DMS153 (cell line): Measurements from ENCODE around the gene RAB20.
"Not testable (repeated sequence)": the region's sequence is repeated elsewhere in the genome, so short reads cannot be mapped to it uniquely, and the experiment has no call there.

Experiments
- DNase-seq: peaks from one replicate; lab custom pipeline; 2025; lab: John Stamatoyannopoulos, UW

Gene RAB20

GRCh38 chr13:110575322-110576069 lies 14.0 kb upstream of the RAB20 start:
- peak; percentile 46 for DNase-seq

- DNase-seq: no peak
Measured at GRCh38 chr13:110574161-110574560, 12.6 kb upstream of the RAB20 start.

DNA sequence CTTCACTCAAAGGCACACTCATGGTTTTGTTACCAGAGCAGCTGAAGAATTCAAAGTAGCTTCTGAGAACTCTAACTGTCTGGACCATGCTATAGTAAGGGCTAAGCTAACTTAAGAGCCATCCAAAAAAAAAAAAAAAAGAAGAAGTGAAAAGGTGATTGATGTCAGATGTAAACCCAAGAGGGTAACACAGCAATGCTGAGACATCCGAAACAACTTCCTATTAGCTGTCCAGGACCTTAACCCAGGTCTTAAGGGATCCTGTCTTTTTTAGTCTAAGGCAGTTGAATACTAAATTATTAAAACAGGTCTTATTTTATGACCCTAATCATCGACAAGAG lies 11.2 kb upstream of the RAB20 start:
- DNase-seq: no peak

- no peak for DNase-seq
Measured at GRCh38 chr13:110571896-110572777, 10.6 kb upstream of the RAB20 start.

DNA sequence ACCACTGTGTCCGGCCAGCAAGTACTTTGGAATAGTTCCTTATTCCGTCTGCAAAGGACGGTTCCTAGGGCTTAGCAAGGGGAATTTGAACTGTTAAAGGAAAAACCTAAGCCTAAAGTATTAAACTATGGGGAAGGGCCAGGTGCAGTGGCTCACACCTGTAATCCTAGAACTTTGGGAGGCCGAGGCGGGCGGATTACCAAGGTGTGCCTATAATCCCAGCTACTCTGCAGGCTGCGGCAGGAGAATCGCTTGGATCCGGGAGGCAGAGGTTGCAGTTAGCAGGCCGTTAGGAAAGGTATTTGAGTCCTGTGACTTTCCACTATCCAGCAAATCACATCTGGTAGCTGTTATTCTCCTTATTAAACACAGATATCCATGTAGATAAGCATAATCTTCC lies 9.4 kb upstream of the RAB20 start:
- DNase-seq: no peak

- not testable (repeated sequence) for DNase-seq
Measured at GRCh38 chr13:110569962-110570361, 8.4 kb upstream of the RAB20 start.

- DNase-seq: no peak
Measured at GRCh38 chr13:110568612-110569011, 7.1 kb upstream of the RAB20 start.

DNA sequence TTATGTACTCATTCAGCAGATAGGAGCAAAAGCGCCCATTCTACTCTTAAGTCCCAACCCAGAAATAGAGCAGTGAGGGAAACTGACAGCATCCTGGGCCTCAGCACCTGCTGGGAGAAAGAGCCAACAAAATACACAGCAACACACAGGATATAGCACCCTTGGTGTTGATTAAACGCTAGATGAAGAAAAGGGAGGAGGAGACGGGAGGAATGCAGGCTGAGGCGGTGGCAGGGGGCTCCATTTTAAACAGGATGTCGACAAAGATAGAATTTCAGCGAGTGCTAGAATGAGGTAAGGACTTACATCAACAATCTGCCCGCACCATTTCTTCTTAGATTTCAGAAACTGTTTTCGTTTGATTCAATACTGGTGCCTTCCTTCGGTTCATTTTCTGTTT lies 4.6 kb upstream of the RAB20 start:
- no peak for DNase-seq

- DNase-seq: no peak
Measured at GRCh38 chr13:110565296-110565695, 3.8 kb upstream of the RAB20 start.

GRCh38 chr13:110564472-110564985 lies 3.0 kb upstream of the RAB20 start:
- no peak for DNase-seq

DNA sequence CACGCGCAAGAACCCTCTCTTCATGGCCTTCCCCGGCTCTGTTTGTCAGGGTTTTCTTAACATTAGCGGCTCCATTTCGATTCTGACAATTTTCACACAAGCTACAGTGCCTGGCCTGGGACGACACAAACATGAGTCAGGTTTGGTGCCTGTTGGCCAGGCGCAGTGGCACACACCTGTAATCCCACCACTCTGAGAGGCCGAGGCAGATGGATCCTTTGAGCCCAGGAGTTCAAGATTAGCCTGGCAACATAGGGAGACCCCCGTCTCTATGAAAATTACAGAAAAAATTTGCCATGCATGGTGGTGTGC lies 1.9 kb upstream of the RAB20 start:
- no peak for DNase-seq

- DNase-seq: no peak
Measured at GRCh38 chr13:110562696-110563462, 1.4 kb upstream of the RAB20 start.

DNA sequence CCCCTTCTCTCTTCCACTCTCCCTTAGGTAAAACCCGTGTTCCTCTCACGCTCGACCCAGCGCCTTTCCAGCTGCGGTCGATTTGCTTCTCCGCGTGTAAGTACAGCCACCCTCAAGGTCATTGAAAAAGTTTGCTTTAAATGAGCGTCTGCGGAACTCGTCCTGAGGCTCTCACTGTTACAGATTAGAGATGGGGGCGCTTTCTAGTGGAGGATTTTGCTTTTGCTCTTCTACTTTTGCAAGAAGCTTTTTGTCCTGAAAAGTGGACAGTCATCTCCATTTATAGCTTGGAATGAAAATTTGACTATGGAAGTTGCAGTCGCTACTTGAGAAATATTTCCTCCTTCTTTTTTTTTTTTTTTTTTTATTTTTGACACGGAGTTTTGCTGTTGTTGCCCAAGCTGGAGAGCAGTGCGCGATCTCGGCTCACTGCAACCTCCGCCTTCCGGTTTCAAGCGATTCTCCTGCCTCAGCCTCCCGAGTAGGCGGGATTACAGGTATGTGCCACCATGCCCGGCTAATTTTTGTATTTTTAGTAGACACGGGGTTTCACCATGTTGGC lies 595 bp upstream of the RAB20 start:
- no peak for DNase-seq

- no peak for DNase-seq
Measured at GRCh38 chr13:110560601-110561343, 750 bp downstream of the RAB20 start.

DNA sequence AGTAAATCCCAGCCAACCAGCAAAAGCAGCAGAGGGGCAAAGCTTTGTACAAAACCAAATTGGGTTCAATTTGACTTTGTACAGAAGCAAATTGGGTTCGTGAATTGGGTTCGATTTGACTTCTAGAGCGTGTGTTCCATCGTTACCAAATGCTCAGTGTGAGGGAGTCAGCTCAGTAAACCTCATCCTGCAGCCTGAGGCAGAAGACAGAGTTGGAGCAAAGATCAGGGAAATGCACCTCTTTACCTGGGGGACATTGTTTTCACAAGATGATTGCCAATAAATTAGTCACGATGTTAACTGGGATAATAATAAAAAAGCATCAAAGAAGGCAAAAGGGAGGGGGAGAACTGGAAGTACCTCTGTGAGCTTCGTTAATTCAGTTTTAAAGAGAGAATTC lies 1.5 kb downstream of the RAB20 start:
- no peak for DNase-seq

GRCh38 chr13:110559429-110559943 lies 2.0 kb downstream of the RAB20 start:
- no peak for DNase-seq

GRCh38 chr13:110557610-110558305 lies 3.8 kb downstream of the RAB20 start:
- DNase-seq: peak; percentile 26

DNA sequence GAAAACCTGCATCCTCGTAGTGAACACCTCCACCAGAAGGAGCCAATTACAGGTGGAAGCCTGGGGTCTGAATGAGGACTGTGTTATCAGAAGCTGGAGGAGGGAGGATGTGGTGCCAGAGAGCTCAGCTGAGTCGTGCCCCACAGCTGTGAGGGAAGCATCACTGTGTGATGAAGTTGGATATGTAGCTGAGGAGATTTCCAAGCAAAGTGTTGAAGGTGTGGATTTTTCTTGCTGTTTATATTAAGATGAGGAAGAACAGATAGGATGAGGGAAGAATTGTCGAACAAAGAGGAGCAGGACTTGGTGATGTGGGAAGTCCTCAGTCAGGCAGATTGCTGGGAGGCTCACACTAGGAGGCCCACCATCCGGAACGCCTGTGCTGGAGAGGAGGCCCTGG lies 4.4 kb downstream of the RAB20 start:
- no peak for DNase-seq

DNA sequence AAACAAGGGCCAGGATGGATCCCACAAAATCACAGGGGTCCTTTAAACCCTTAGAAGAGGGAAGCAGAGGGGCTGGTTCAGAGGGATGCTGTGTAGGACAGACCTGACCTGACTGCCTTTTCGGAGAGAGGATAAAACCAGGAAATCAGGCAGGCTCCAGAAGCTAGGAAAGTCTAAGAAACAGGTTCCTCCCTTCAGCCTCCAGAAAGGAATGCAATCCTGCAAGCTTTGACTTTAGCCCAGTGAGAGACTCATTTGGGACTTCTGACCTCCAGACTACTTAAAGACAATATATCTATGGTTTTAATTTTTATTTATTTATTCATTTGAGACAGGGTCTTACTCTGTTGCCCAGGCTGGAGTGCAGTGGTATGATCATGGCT lies 5.3 kb downstream of the RAB20 start:
- no peak for DNase-seq

GRCh38 chr13:110555601-110556223 lies 5.8 kb downstream of the RAB20 start:
- DNase-seq: peak; percentile 89
